ENCODE data around the gene SLC22A31.
"Not testable (repeated sequence)": the region's sequence is repeated elsewhere in the genome, so short reads cannot be mapped to it uniquely, and the experiment has no call there.

SLC22A31 gene

DNA sequence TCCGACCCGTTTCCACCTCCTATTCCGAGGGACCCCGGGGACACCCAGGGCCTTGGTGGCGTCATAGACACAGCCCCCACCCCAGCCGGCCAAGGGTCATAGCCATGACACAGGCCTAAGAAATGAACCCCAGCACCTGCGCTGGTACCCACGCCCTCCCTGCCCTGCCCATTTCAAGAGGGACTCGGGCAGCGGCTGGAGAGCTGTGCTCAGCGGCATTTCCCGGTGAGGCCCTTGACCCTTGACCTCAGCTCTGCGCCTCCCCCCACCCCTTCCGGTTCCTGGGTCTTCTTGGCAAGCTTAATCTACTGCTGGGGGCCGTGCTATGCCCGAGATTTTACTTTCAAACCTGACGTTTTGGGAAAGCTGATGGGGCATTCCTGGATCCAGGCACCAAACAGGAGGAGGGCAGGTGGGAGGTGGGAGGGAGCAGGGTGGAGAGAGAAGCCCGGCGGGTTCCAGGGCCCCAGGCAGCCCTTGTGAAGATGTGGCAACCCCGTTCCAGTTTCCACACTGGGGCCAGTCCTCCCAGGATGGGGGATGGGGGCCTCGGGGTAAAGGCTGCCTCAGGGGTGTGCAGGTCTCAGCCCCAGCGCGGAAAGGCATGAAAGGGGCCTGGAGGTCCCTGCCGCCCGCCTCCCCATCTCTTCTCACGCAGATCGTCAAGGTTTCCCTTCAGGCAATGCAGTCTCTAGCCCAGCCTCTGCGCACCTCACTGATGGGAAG lies at the start of gene SLC22A31:
Gene SLC22A31, minus strand, starts transcription at position 414 of the 726 bp plus-strand sequence. Its CDS starts 36 bp downstream, at position 378.
- no peak for DNase-seq (ENCODE audit: low read depth in 1 of 2, low spot score in 1 of 2)
- in situ Hi-C loops (cut with HindIII; ENCODE audit: low pct_unique_long_range_greater_than_20kb, low sequenced_read_pairs), result no loop called here
- TF ChIP-seq JUND (IDR thresholded peaks at IDR 0.05; ENCODE audit: low read depth), result no peak

DNA sequence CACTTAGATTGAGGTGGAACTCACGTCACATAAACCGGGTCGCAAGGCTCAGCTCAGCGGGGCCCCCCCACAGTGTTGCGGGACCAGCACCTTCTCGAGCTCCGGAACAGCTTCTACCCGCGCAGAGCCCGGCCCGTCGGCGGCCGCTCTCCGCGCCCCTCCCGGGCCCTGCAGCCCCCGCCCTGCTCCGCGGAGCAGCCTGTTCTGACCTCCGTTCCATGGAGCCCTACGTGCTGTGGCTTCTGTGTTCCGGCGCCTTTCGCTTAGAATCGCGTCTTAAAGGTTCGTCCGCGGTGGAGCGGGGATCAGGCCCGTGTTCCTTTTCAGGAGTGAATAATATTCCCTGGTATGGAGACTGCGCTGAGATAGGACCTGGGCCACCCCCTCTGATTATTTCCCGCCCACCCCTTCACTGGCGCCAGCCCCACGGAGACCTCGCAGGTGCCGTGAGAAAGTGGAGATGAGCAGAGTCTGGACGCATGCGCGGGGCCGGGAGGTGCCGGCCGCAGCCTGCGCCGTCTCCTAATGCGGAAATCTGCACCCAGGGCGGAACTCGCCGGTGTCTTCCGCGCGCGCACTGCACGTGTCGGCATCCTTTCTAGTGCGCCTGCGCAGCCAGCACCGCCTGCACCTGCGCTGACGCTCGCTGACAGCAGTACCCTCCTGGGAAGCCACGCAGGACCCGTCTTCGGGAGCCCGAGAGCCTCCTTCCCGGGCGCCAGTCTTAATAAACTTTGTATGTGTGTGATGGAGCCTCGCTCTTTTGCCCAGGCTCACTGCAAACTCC lies 48.1 kb upstream of the SLC22A31 start:
- TF ChIP-seq JUND (IDR thresholded peaks at IDR 0.05; ENCODE audit: low read depth), result no peak
- DNase-seq (ENCODE audit: low read depth in 1 of 2, low spot score in 1 of 2), result no peak
- in situ Hi-C loops (cut with HindIII; ENCODE audit: low pct_unique_long_range_greater_than_20kb, low sequenced_read_pairs), result no loop called here

DNA sequence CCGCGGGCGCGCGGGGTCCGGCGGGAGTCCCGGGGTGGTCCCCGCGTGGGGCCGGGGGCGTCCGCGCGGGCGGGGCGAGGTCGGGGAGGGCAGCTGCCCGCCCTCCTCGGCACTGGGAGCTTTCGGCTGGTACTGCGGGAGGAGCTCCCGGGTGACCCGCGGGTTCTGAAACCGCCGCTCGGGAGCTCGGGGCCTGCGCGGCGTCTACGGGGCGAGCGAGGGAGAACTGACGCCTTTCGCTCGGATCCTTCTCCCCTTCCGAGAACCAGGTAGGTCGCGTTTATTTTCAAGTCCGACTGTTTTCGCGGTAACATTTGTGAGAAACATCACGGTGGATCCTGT lies 47.4 kb upstream of the SLC22A31 start:
- in situ Hi-C loops (cut with HindIII; ENCODE audit: low pct_unique_long_range_greater_than_20kb, low sequenced_read_pairs); DNase-seq (ENCODE audit: low read depth in 1 of 2, low spot score in 1 of 2): not testable (repeated sequence)

DNA sequence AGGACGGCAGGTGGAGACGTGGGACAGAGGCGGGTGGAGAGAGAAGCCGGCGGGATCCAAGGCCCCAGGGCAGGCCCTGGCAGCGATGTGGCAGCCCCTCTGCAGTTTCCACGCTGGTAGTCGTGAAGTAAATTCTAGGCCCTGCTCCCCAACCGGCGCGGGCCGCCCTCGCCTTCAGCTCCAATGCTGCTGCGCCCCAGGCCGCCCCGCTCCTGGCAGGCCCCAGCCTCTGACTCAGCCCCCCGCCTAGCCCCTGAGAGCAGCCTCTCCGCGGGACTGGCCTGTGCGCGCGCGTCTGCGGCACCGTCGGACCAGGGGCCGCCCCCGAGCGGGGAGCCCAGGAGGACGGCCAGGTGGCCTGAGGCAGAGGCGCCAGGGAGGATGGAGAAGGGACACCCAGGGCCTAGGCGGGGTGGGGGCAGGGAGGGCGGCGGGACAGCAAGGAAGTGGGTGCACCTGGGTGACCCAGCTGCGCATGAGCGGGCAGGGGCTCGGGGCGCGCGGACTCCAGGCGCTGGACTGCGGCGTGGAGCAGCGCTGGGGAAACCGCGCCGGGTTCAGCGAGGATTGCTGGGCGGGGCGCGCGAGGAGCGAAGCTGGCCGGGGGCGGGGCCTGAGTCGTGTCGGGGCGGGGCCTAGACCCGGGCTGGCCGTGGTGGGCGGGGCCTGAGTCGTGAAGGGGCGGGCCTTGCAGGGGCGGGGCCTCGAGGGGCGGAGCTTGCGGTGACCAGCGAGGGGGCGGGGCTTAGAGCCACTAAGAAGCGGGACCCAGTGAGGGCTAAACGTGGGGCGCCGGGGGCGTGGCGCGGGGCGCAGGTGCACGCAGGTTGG lies 46.8 kb upstream of the SLC22A31 start:
- no peak for TF ChIP-seq JUND (IDR thresholded peaks at IDR 0.05; ENCODE audit: low read depth)
- DNase-seq (ENCODE audit: low read depth in 1 of 2, low spot score in 1 of 2), result peak; percentile 88 to 97
- in situ Hi-C loops (cut with HindIII; ENCODE audit: low pct_unique_long_range_greater_than_20kb, low sequenced_read_pairs), result no loop called here

DNA sequence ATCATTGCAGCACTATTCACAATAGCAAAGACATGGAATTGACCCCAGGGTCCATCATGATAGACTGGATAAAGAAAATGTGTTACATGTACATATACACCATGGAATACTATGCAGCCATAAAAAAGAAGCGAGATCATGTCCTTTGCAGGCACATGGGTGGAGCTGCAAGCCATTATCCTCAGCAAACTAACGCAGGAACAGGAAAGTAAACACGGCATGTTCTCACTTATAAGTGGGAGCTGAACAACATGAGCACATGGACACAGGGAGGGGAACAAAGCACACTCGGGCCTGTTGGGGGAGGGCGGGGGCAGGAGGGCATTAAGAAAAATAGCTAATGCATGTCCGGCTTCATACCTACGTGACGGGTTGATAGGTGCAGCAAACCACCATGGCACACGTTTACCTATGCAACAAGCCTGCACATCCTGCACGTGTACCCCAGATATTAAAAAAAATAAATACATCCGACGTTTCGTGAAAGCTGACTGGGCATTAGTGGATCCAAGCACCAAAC lies 46.1 kb upstream of the SLC22A31 start:
- in situ Hi-C loops (cut with HindIII; ENCODE audit: low pct_unique_long_range_greater_than_20kb, low sequenced_read_pairs), result no loop called here
- TF ChIP-seq JUND (IDR thresholded peaks at IDR 0.05; ENCODE audit: low read depth), result no peak
- DNase-seq (ENCODE audit: low read depth in 1 of 2, low spot score in 1 of 2), result no peak

DNA sequence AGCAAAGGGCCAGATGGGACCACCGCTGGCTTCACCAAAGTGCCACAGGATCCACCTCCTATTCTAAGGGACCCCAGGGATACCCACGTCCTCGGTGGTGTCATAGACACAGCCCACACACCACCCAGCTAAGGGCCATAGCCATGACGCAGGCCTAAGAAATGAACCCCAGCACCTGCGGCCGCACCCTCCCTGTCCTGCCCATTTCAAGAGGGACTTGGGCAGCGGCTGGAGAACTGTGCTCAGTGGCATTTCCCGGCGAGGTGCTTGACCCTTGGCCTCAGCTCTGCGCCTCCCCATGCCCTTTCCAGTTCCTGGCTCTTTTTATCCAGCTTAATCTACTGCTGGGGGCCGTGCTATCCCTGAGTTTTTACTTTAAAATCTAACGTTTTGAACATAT lies 44.4 kb upstream of the SLC22A31 start:
- TF ChIP-seq JUND (IDR thresholded peaks at IDR 0.05; ENCODE audit: low read depth), result no peak
- in situ Hi-C loops (cut with HindIII; ENCODE audit: low pct_unique_long_range_greater_than_20kb, low sequenced_read_pairs), result no loop called here
- DNase-seq (ENCODE audit: low read depth in 1 of 2, low spot score in 1 of 2), result no peak

DNA sequence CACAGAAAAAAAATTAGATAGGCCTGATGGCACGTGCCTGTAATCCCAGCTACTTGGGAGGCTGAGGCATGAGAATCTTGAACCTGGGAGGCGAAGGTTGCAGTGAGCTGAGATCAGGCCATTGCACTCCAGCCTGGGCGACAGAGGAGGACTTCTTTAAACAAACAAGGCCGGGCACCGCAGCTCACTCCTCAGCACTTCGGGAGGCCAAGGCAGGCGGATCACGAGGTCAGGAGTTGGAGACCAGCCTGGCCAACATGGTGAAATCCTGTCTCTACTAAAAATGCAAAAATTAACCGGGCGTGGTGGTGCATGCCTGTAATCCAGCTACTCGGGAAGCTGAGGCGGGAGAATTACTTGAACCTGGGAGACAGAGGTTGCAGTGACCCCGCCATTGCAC lies 43.9 kb upstream of the SLC22A31 start:
- in situ Hi-C loops (cut with HindIII; ENCODE audit: low pct_unique_long_range_greater_than_20kb, low sequenced_read_pairs); DNase-seq (ENCODE audit: low read depth in 1 of 2, low spot score in 1 of 2): not testable (repeated sequence)

DNA sequence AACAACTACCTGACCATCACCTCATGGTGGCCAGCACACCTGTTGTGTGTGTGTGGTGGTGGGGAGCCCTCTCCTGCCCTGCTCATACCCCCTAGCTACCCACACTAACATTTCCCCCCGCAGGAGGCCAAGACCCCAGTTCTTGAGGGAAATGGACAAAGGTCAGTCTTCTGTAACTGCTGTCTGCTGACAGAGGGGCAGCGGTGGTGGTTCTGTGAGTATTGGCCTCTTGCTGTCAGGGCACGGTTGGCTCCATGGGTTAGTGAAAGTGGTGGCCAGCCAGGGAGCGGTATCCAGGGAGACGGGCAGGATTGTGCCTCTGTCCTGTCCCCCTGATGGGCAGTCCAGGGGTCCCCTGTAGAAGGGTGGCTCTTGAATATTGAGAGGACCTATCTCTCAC lies 43.3 kb upstream of the SLC22A31 start:
- DNase-seq (ENCODE audit: low read depth in 1 of 2, low spot score in 1 of 2), result no peak
- in situ Hi-C loops (cut with HindIII; ENCODE audit: low pct_unique_long_range_greater_than_20kb, low sequenced_read_pairs), result no loop called here
- no peak for TF ChIP-seq JUND (IDR thresholded peaks at IDR 0.05; ENCODE audit: low read depth)

DNA sequence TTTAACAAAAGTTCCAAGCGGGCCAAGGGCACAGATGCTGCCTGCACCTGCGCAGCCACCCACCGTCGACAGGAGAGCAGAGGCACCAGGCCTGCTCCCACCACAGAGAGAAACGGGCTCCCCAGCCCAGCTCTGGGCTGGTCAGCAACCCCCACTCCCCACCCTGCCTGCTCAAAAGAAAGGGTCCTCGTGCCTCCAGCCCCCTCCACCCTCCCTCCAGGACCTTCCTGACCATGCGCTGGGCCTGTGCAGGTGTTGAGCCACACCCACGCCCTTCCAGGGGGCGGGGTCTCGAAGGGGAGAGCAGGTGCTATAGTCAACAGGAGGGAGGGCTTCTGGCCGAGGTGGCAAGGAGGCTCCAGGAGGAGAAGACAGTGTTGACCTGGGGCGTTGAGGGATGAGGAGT lies 42.5 kb upstream of the SLC22A31 start:
- TF ChIP-seq JUND (IDR thresholded peaks at IDR 0.05; ENCODE audit: low read depth), result no peak
- in situ Hi-C loops (cut with HindIII; ENCODE audit: low pct_unique_long_range_greater_than_20kb, low sequenced_read_pairs), result no loop called here
- no peak for DNase-seq (ENCODE audit: low read depth in 1 of 2, low spot score in 1 of 2)

DNA sequence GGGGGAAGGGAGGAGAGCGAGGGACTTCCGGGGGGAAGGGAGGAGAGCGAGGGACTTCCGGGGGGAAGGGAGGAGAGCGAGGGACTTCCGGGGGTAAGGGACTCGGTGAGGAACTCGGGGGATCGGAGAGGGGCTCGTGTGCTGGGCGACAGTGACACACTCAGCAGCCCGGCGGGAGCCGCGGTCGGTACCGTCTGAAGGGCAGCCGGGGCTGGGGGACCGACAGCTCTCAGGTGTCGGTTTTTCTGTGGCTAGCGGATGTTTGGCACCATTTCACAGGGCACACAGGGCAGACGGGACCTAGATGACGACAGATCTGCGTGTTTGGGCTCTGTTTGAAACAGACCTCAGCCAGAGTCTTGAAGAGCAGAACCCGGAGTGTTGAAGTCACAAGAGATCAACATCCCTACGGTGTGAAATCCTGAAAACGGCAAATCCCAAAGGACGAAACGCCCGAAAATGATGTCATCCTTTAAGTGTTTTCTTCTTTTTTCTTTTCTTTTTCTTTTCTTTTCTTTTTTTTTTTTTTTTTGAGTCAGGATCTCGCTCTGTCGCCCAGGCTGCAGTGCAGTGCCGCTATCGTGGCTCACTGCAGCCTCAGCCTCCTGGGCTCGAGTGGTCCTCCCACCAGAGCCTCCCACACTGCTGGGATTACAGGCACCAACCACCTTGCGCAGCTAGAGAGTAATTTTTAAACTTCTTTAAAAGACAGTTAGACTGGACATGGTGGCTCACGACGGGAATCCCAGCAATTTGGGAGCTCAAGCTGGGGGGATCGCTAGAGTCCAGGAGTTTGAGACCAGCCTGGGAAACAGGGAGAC lies 41.1 kb upstream of the SLC22A31 start:
- no peak for TF ChIP-seq JUND (IDR thresholded peaks at IDR 0.05; ENCODE audit: low read depth)
- DNase-seq (ENCODE audit: low read depth in 1 of 2, low spot score in 1 of 2), result peak; percentile 78 to 82
- in situ Hi-C loops (cut with HindIII; ENCODE audit: low pct_unique_long_range_greater_than_20kb, low sequenced_read_pairs), result no loop called here

DNA sequence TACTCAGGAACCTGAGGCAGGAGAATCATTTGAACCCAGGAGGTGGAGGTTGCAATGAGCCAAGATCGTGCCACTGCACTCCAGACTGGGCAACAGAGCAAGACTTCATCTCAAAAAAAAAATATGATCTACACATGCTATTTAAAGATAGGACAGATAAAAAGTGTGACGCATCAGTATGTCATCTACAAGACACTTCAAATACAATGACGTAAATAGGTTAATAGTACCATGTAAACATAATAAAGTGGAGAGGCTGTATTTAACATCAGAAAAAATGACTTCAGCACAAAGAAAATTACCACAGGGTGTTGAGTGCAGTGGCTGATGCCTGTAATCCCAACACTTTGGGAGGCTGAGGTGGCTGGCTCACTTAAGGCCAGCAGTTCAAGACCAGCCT lies 37.4 kb upstream of the SLC22A31 start:
- no peak for TF ChIP-seq JUND (IDR thresholded peaks at IDR 0.05; ENCODE audit: low read depth)
- in situ Hi-C loops (cut with HindIII; ENCODE audit: low pct_unique_long_range_greater_than_20kb, low sequenced_read_pairs), result no loop called here
- DNase-seq (ENCODE audit: low read depth in 1 of 2, low spot score in 1 of 2), result no peak

Data from T47D (cell line).